ENCODE results near the gene TRAPPC14.

Gene TRAPPC14

DNA sequence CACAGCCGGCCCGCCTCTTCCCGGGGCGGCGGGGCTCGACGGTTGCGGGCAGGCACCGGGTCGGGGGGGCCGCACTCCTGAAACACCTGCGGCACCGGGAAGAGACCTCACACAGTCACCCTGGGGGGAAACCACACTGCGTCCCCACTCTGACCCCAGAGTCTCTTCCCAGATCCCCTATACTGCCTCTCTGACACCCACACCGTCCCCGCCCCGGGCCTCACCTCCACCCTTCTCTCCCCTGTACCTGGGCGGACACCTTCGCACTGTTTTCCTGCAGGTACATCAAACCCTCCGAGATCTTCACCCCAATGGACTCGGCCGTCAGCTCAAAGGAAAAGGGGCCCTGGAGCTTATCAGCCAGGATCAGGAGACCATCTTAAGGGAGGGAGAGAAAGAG, 13.3 kb upstream of the TRAPPC14 start:
- FAIRE-seq = no peak

DNA sequence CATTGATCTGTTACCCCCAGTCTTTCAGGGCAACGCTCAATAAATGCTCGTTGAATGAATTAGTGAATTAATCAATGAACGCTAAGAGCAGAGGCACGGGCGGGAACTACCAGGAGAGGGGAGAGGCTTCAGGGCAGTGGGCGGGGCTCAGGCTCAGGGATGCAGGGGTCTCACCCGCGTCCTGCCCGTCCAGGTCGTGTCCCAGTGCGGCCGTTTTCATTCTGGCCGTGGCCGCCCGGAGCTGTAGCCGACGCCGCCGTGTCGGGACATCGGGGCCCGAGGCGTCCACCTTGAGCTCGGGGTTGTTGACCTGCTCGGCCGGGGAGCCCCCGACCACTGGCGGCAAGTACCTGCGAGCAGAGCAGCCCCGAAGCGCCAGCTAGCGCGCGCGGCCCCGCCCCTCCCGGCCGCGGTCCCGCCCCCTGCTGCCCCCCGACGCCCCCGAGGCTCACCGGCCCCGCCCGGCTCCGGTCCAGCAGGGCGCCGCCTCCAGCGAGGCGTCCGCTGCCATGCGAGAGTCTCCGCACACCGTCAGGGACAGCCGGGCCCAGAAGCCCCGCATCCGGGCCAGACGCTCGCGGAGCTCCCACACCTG, 12.7 kb upstream of the TRAPPC14 start:
- FAIRE-seq = no peak

DNA sequence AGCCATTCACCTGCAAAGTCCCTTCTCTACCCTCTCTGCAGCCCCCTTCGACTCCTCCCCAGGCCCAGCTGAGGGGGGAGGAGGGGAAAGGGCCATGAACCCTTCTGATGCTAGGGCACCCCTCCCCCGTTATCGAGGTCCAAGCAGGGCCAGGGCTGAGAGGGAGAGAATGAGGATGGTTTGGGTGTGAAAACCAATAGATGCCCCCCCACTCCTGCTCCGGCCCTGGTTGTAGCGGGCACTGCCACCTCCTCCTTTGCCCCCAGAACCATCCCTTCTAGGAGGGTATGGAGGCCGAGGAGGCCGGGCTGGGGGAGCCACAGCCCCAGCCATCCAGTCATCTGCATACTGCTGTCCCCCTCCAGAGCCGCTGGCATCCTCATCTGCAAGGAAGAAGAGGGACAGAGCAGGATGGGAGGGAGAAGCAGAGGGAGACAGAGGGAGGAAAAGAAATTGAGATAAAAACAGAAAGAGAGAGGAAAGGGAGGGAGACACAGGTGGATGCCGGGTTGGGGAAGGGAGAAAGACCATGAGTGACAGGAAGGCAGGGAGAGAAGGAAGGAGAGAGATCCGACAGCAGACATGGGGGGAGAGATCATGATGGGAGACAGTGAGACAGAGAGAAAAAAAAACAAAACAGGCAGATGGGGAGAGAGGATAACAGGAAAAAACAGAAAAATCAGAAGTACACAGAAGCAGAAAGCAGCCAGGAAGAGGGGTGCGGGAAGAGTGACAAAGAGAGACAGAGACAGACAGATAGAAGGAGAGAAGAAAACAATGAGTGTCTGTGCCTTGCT, 11.8 kb upstream of the TRAPPC14 start:
- FAIRE-seq = no peak

DNA sequence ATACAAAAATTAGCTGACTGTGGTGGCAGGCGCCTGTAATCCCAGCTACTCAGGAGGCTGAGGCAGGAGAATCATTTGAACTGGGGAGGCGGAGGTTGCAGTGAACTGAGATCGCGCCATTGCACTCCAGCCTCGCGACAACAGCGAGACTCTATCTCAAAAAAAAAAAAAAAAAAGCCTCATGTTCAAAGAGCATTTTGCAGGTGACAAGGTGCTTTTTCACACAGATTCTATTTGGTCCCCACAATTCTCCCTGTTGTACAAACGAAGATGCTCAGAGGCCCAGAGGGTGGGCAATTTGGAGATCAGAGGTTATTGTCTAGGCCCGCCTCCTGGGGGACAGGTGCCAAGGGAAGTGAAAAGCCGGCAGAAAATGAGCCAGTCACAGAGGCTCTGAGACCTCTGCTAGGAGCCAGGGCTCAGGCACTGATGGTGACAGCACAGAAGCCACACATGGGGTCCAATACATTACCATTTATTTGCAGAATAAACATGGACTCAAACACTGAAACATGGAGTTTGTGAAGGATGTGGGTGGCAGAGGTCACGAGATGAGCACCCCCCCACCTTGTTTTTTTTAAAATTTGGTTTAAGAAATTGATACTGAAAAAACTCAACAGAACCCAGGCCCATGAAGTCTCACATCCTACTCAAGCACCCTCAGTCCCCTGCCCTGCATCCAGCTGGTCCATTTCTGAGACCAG, 10.8 kb upstream of the TRAPPC14 start:
- no peak for FAIRE-seq

DNA sequence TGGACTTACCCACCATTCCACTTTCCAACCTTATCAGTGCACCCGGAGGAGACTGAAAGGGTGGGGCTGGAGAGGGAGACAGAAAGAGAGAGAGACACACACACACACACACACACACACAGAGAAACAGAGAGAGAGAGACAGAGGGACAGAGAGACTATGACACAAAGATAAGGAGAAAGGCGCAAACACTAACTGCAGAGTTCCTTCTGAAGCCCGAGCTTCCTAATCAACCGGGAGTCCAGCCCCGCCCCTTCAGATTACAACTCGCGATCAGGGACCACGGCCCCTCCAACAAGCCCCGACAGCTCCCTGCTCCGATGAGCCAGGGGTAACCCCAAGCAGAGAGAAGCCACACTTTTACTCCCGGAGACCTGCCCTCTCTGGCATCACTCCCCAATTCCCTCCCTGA, 9.4 kb upstream of the TRAPPC14 start:
- FAIRE-seq = no peak

DNA sequence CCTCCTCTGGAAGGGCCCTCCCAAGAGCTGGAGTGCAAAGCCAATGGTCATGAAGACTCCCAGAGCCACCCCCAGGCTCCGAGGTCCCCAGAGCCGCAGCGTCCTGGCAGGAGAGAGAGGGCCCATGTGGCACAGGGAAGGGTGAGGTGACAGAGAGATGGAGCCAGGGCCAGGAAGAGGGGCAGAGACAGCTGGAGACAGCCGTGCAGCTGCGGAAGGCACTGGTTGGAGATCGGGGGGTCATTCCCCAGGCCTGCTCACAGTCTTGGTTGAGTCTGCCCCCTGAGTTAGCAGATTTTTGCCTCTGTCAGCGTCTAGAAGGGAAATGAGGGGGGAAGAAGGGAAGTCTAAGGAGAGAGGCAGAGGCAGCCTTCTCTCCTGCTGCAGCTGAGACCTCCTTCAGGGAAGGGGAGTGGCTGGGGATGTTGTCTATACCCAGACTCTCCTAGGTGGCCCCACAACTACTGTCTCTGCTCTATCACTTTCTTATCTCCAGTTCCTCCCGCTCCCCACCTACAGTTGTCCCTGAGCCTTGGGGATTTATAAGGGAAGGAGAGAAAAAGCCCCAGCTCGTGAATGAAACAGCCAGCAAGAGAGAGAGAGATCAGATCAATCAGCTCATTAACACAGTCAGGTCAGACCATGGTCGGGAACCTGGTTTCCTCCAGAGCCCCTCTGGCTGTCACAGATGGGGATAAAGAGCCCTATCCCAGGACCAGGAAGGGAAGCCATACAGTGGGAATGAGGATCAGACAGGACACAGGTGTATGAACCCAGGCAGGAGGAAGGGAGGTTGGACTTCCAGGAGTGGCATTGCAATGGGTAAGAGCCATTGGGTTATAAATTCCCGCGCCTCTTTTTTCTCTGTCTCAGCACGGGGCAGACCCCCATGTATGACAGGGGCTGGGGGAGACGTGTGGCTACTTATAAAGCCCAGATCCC, 8.7 kb upstream of the TRAPPC14 start:
- no peak for FAIRE-seq

DNA sequence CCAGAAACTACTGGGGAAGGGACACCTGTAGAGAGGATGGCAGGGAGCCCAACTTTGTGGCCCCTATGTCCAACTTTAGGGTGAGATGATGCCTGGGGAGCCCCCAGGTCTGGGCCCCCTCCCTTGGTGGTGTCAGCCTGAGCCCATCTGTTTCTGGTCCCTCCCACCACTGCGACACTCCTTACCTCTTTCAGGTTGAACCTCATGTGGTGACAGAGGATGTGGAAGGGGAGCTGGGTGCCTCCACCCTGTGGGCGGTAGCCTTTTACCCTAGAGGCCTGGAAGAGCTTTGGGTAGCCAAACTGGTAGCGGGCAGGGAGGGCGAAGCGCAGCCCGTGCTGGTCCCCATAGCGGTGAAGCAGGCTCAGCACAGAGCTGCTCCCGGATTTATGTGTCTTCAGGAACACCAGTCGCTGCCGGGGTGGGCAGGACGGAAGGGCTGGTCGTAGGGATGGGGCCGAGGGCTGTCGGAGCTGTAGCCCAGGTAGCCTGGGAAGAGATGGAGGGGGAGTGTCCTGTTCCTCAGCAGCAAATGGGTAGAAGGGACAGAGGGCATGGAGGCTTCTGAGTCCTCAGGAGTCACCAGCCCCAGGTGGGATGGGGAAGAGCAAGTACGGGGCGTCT, 7.9 kb upstream of the TRAPPC14 start:
- FAIRE-seq = no peak

DNA sequence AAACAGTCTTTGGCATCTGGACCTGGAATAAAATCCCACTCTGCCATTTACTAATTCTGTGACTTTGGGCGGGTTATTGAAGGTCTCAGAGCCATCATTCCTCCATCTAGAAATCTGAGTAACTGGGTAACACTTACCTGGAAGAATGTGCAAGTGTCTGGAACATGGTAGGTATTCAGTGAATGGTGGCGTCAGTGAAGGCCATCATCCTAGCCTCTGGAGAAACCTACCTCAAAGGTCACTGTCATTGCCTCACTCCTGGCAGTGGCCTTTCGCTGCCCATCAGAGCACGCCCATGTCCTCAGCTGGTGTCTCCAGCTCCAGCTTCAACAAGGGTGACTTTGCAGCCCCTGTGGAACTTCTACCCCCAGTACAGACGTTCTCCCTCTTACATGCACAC, 5.3 kb upstream of the TRAPPC14 start:
- FAIRE-seq = no peak

DNA sequence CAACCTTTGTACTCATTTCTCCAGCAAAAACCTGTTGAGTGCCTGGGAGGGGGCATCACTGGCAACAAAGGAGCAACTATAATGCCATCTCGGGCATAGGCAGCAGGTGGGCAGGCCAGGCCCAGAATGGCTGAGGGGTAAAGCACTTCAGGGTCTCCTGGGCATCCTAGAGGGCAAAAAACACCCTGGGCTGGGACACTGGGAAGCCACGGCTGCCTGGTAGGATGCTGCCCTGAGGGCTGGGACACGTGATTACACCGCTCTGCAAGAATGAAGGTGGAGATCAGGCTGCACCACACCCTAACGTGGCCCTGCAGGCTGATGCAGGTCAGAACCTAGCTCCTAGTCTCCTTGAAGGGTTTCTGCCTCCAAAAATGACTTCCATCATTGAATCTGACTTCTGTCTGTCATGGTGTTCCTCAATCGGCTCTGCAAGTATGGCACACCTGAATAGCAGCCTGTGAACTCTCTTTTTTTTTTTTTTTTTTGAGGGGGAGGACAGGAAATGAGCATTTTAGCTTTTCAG, 4.5 kb upstream of the TRAPPC14 start:
- no peak for FAIRE-seq

DNA sequence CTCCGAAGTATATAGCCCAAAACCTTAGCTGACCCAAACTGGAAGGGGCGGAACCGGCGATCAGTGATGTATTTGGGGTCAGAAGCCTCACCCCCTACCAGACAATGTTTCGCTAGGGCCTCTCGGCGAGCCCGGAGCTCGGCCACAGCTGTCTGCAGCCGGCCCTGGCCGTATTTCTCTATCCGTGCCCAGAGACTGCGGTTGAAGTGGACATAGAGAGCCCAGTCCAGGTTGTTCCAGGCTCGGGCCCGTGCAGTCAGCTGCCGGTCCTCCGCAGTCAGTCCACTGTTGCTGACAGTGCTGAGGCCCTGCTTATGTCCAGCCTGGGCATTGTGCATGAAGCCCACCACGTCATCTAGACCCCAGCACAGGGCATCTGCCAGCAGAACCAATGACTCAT, 1.5 kb upstream of the TRAPPC14 start:
- FAIRE-seq = no peak

DNA sequence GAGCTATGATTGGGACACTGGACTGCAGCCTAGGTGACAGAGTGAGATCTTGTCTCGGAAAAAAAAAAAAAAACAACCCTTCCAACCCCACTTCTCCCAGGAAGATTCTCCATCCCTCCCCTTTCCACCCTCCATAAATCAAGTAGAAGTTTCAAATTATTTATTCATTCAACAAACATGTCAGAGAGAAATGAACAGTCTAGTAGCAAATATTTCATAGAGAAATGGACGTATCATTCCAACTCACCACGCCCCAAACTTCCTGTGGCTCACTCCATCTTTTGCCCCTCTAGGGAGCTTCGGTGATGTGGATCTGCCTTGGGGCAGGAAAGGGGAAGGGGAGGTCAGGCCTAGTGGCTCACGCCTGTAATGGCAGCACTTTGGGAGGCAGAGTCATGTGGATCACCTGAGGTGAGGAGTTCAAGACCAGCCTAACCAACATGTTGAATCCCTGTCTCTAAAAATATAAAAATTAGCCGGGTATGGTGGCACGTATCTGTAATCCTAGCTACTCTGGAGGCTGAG, 638 bp upstream of the TRAPPC14 start:
- FAIRE-seq = no peak

DNA sequence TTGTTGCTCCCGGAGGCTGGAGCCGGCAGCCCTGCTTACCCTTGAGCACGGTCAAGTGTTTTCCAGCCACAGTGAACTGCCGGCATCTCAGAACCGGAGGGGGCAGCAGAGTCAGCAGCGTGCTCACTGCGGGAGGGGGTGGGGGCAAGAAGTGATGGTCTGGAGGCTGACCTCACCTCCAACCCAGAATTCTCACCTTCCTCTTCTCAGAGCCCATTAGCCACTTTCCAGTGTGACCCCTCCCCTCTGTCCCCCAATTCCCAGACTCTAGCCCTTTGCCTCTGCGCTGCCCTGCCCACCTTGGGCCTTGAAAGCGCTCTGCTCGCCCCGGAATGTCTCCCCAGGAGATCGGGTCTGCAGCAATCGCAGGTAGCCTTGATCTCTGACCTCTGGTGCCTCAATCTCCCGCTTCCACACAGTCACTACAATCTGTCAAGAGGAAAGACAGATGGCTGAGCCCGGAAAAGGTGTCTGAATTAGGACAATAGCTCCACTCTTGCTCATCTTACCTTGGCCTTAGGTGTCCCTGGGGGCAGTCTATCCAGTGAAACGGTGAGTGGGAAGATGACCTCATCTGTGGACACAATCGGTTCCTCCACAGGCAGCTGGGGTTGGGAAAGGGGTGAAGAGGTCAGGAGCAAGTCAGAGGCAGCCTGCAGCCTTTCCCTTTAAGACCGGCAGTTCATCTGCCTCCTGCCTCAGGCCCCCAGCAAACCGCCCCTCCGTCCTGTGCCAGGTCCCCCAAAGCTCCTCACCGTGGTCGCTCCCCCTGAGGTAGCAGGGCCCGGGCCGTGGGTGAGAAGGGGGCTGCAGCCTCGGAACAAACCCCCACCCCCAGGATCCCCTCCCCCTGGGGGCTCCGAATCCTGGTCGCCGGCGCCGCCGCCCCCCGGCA, 942 bp downstream of the TRAPPC14 start:
- no peak for FAIRE-seq

DNA sequence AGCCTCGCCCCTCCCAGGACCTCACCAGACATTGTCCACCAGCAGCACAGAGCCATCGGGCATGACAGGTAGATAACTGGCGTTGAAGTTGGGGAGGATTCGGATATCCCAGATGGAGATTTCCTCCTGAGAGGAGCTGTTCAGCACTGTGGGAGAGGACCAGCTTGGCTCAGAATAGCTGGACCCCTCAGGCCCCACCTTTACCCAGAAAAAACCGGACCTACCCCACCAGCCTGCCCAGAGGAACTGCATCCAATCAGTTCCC, 1.5 kb downstream of the TRAPPC14 start:
- FAIRE-seq = no peak

DNA sequence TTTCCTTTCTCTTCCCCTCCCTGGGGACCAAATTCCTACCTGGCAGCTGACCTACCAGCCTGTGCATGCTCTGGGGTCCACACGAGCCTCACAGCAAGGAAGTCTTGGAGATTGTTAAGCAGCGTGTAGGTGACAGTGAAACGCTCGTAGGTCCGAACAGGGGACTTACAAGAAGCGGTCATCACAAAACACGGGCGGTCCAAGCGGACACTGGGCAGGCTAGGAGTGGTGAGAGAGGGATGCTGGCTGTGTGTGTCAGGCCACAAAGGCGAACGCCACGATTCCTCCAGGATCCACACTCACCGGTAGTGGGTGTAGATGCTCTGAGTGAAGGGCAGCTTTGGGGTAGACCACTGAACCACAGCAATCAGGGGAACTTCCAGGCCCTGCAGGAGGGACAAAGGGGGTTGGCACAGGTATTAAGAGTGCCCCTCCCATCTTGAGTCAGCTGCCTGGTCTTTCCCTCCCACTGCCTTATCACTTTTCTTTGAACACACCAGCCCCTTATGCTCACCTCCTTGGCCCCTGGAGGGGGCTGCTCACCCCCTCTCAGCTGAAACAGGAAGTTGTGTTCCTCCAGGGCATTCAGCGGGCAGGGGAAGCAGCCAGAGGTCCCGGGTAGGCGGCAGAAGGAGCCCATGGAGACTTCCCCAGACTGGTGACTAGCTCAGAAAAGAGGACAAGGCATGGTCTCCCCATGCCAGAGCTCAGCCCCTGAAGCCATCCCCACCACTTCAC, 2.0 kb downstream of the TRAPPC14 start:
- FAIRE-seq = no peak

DNA sequence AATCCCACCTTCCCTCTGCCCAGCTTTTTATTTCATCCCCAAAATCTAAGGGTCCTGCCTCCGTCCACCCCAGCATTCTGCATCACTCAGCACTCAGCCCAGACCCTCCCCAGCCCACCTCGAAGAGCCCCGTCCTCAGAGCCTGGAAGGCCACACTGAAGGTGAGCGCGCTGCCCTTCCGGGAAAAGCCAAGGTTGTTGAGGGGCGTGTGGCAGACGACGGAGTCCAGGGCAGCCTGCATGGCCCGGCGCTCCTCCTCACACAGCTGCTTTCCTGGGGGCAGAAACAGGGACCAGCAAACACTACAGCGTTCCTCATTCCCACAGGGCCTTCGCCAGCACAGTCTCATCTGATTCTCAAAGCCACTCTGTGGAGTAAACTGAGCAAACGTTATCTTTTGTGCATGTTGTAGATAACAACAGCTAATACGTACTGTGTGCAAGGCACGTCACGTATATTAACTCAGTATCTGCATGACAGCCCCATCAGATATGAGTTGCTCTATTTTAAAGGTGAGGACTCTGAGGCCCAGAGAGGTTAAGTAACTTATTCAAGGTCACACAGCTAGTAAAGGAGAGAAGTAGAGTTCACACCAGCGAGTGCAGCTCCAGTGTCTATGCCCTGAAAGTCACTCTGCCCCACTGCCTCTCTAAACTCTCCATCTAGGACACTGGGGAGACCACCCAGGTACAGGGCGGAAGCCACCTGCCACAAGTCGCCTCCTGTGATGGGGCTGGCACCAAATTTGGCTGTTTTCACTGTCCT, 2.8 kb downstream of the TRAPPC14 start:
- FAIRE-seq = no peak

DNA sequence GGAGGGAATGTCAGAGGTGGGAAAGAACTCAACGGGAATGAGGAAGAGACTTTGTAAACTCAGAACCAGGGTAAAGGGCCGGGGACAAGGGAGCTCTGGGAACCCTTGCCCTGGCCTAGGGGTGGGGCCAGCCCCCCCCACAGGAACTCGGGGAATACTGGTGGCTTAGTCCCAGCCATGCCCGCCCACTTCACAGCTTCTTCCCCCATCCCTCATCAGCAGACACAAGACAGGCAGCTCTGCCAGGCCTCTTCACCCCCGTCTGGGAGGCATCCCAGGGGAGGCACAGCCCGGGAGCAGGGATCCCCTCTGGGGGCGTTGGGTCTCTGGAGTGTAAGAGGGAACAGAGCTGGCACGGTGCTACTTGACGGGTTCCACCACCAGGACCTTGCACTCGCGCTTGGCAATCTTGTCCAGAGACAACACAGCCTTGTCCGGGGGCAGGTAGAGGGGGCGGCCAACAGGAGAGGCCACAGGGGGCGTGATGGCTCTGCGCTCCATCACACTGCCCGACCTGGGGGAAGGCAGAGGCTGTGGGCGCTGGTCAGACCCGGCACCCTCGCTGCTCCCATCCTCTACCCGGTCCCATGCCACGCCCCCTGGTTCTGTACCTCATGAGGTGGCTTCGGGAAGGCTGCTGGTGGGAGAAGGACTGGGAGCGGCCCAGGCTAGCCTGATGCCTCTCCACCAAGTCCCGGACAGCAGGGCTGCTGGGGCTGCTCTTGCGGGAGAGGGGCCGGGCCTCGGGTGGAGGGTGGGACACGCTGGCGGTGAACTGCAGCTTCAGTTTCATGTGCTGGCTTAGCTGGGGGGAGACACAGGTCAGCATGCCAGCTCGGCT, 3.7 kb downstream of the TRAPPC14 start:
- no peak for FAIRE-seq

DNA sequence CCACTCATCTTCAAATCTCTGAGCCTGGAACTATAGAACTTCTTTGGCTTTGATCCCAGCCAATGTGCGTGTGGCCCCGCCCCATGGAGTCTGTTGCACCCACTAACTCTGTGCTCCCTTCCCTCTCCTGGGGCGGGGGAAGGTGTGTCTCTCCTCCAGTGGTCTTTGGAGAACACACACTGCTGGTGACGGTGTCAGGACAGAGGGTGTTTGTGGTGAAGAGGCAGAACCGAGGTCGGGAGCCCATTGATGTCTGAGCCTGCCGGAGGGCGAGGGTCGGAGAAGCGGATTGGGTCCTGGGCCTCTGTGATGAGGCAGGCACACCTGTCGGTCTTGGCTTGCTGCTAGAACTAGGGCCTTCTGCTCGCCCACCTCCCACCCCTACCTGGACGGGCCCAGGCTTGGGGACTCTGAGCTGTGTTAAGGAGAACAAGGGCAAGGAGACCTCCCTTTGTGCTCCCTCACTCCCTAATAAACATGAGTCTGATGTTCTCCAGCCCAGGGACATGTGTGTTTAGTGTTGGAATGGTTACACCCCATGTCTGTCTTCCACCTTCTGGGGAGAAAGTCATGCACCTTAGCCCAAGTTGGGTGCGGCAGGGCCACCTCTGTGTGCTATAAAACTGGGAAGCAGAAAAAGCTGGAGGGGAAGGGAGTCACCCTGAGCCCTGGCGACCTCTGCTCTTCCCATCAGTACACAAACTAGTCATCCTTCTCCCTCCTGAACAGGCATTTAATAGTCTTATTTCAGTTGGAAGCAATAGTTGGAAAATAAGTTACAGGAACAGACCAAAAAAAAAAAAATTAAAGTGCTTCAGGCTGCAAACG, 4.6 kb downstream of the TRAPPC14 start:
- FAIRE-seq = no peak
